ENCODE measurements around the gene RRP15.
A peak's percentile ranks its signal among the peaks of the same experiment; 100 is the strongest.

Gene RRP15

GRCh38 chr1:218284917-218285635, at the start of gene RRP15:
Gene RRP15 (plus strand): TSS chr1:218285293. CDS start chr1:218285317, 24 bp downstream.
- peak; percentile 81 for DNase-seq (ENCODE audit: low read depth)

- DNase-seq (ENCODE audit: low read depth): no peak
These were observed 42.9 kb upstream of the RRP15 start for GRCh38 chr1:218242171-218242570.

- DNase-seq (ENCODE audit: low read depth): no peak
These were observed 37.8 kb upstream of the RRP15 start for GRCh38 chr1:218247339-218247738.

GRCh38 chr1:218249338-218250140, 35.6 kb upstream of the RRP15 start:
- DNase-seq (ENCODE audit: low read depth): no peak

- no peak for DNase-seq (ENCODE audit: low read depth)
These were observed 34.6 kb upstream of the RRP15 start for GRCh38 chr1:218250492-218250891.

GRCh38 chr1:218254296-218254946, 30.7 kb upstream of the RRP15 start:
- DNase-seq (ENCODE audit: low read depth): no peak

- no peak for DNase-seq (ENCODE audit: low read depth)
These were observed 30.0 kb upstream of the RRP15 start for GRCh38 chr1:218255090-218255489.

DNA sequence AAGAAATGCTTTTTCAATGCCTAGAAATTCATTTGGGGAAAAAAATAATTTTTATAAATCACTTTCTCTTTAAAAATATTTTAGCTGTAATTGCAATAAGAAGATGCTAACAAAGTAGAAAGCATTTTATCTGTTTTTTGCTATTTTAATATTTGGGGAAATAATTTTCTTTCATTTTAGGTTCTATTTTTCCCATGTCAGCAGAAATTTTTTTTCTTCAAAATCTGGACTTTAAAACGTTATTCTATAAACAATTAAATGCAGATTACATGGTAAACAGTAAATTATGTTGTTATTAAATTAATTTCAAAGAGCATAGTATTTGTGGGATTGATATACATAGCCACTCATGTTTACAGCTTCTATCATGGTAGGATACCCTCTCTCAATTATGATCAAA, 27.7 kb upstream of the RRP15 start:
- DNase-seq (ENCODE audit: low read depth): no peak

DNA sequence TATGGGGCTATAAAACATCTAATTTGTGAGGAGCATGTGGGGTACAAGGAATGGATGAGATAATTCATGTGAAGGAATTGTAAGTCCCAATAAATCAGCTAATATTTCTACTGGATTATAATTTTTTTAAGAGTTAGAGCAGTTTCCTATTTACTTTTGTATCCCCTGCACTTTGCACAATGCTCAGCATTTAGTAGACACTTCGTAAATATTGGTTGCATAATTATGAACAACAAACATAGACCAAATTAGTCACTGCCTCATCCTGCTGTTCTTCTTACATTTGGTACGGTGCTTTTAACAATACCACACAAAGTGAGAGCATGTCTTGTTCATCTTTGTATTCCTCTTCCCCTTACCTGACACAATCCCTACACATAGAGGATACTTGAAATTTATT, 27.1 kb upstream of the RRP15 start:
- no peak for DNase-seq (ENCODE audit: low read depth)

DNA sequence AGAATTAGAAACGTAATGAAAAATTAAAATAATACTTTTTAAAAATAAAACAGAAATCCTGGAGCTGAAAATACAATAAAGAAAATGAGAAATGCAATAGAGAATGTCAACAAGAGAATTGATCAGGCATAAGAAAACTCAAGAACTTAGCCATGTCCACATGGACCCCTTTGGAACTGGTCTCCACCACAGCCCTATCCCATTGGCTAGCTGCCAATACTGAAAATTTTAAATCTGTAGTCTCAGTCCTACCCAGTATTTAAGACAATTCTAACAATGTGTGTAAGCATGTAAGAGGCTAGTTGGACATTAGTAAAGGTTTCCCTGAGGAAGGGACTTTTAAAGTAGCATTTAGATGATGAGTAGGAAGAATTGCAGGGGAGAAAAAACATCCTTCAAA, 25.8 kb upstream of the RRP15 start:
- DNase-seq (ENCODE audit: low read depth): no peak

GRCh38 chr1:218259800-218260199, 25.3 kb upstream of the RRP15 start:
- no peak for DNase-seq (ENCODE audit: low read depth)

- no peak for DNase-seq (ENCODE audit: low read depth)
These were observed 22.8 kb upstream of the RRP15 start for GRCh38 chr1:218262259-218262658.

- no peak for DNase-seq (ENCODE audit: low read depth)
These were observed 18.7 kb upstream of the RRP15 start for GRCh38 chr1:218266356-218266755.

- no peak for DNase-seq (ENCODE audit: low read depth)
These were observed 12.7 kb upstream of the RRP15 start for GRCh38 chr1:218272366-218272765.

GRCh38 chr1:218273762-218274479, 11.2 kb upstream of the RRP15 start:
- no peak for DNase-seq (ENCODE audit: low read depth)

GRCh38 chr1:218274511-218274910, 10.6 kb upstream of the RRP15 start:
- no peak for DNase-seq (ENCODE audit: low read depth)

DNA sequence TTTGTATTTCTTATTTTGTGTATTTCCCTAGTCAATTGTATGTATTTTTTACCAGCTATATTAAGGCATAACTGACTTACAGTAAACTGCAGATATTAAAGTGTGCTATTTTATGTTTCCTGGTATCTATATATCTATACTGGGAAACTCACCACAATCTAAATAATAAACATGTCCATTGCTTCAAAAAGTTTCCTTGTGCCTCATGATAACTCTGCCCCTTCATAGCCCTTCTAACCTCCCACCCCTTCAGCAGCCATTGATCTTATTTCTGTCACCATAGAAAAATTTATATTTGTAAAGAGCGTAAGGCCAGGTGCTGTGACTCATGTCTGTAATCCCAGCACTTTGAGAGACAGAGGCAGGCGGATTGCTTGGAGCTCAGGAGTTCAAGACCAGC, 9.3 kb upstream of the RRP15 start:
- no peak for DNase-seq (ENCODE audit: low read depth)

DNA sequence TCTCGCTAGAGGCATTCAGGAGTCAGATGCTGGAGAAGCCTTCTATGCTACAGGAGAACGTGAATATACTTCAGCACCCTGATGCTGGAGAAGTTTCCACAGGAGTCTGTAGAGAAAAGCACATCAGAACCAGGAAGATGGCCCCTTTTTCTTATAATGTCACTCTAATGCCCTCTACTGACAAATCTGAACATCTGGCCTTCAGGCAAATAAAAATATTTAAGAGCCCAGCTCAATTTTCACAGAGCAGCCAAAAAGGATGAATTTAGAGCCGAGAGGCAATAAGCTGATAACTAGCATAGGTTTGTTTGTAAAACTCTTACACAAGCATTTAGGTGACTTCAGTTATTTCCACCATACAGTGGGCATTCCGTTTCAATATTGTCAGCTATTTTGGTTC, 3.8 kb upstream of the RRP15 start:
- DNase-seq (ENCODE audit: low read depth): no peak

- no peak for DNase-seq (ENCODE audit: low read depth)
These were observed 646 bp upstream of the RRP15 start for GRCh38 chr1:218284377-218284916.

GRCh38 chr1:218292515-218292914, 7.4 kb downstream of the RRP15 start:
- no peak for DNase-seq (ENCODE audit: low read depth)

- DNase-seq (ENCODE audit: low read depth): no peak
These were observed 9.5 kb downstream of the RRP15 start for GRCh38 chr1:218294546-218294945.

GRCh38 chr1:218296162-218296561, 11.1 kb downstream of the RRP15 start:
- no peak for DNase-seq (ENCODE audit: low read depth)
